Heart right ventricle (tissue), 16 donors: ENCODE data around the gene RAB8A. TPM values are rescaled to one million over a fixed set of nuclear protein-coding genes. Genes with fewer than 3 reads are reported as not detected.
"Not testable (repeated sequence)": the region's sequence is repeated elsewhere in the genome, so short reads cannot be mapped to it uniquely, and the experiment has no call there.

Experiments
- ATAC-seq, 8 donors: fragments of 200-7000 bp; cut with Tn5 transposase; one replicate each; pipeline ENCODE4 v1.9.1; 2020; ENCODE audit warnings: mild to moderate bottlenecking in 8 of 8, moderate library complexity in 8 of 8, moderate number of reproducible peaks in 1 of 8
- DNase-seq, 2 donors: peaks; one replicate each; pipeline ENCODE4 v3.0.0-alpha.2; 2020
- H3K27ac ChIP-seq, 10 donors: fragments of 200-600 bp; sonication (generic) in 2 of 10; one replicate each; pipeline versions ENCODE4 v1.5.0 to v1.8.0; 2020 to 2022; ENCODE audit warnings: mild to moderate bottlenecking in 3 of 10
- H3K27me3 ChIP-seq, 7 donors: fragments of 200-600 bp; one replicate each; pipeline ENCODE4 v1.8.0; 2021 to 2022; ENCODE audit warnings: mild to moderate bottlenecking in 2 of 7
- H3K36me3 ChIP-seq, 9 donors: fragments of 200-600 bp; sonication (generic) in 1 of 9; one replicate each; pipeline versions ENCODE4 v1.5.0 to v1.8.0; 2020 to 2022; ENCODE audit warnings: mild to moderate bottlenecking in 2 of 9
- H3K4me1 ChIP-seq, 9 donors: fragments of 200-600 bp; sonication (generic) in 1 of 9; one replicate each; pipeline versions ENCODE4 v1.5.0 to v1.8.0; 2020 to 2022; ENCODE audit warnings: mild to moderate bottlenecking in 4 of 9
- H3K4me3 ChIP-seq, 10 donors: fragments of 200-600 bp; sonication (generic) in 2 of 10; one replicate each; pipeline versions ENCODE4 v1.5.0 to v1.8.0; 2020 to 2022; ENCODE audit warnings: mild to moderate bottlenecking in 7 of 10, moderate library complexity in 2 of 10
- H3K9me3 ChIP-seq, 11 donors: fragments of 200-600 bp in 10 of 11; sonication (generic) in 2 of 11; one replicate each; pipeline versions ENCODE4 v1.5.0 to v1.8.0; 2013 to 2022; ENCODE audit warnings: mild to moderate bottlenecking in 2 of 11, control low read depth in 1 of 11, moderate library complexity in 1 of 11
- CTCF ChIP-seq, 9 donors: fragments of 200-600 bp; sonication (generic) in 2 of 9; IDR thresholded peaks; one replicate each; pipeline versions ENCODE4 v1.5.0 to v1.8.0; 2021 to 2022; ENCODE audit warnings: antibody characterized with exemption in 9 of 9, mild to moderate bottlenecking in 5 of 9, moderate library complexity in 1 of 9
- WGBS, 2 donors: extraction: QIAGEN DNeasy Blood & Tissue Kit; methylation state at CpG; one replicate each; pipeline ENCODE4 v1.1.7; 2013; ENCODE audit warnings: inconsistent platforms in 1 of 2; 5-methylcytosine and 5-hydroxymethylcytosine counted together
- intact Hi-C, 10 donors: fragments of 100-400 bp; cut with DNase I; formaldehyde crosslinking; loops; one replicate each; pipeline versions ENCODE4 v1.11.1 to v1.14.2; 2022
- polyA plus RNA-seq, 2 donors: library from polyadenylated mRNA; stranded (reverse); fragments of 200-250 nt; gene quantifications; one replicate each; pipeline ENCODE4 v1.2.3, GENCODE V29; 2013
- total RNA-seq, 10 donors: library from RNA; stranded (reverse); fragmentation: NEBNext Ultra II Directional in 3 of 10; extraction: Animal tissue kit (Norgen Biotek cat#: 25700) in 3 of 10; gene quantifications; one replicate each; pipeline versions ENCODE4 v1.2.1 to v1.2.4, GENCODE V29; 2021 to 2023
- donor health status: Arrhythmogenic right ventricular cardiomyopathy.
- donor health status: ischemic (EF 13 %, LVEDD 7.1; RV severe dilation, severe dysfunction).
- donor health status: healthy with polysubstance abuse.
- donor health status: DM: no; HTN: yes; CAD: no.
- donor health status: DM: no; HTN: no; CAD: no.
- donor health status: ischemic (EF 25% LVEDD 6.9; RV normal size, moderate dysfunction).
- donor health status: ischemic (EF 25% LVEDD 5.7; RV mildly dilated, moderate dysfunction).
- donor health status: healthy.
- donor health status: DM: yes; HTN: yes; CAD: no.
- donor health status: Ischemic cardiomyopathy.
- donor health status: ischemic (EF 35%, LVEDD 5.7; RV mildly dilated, moderate dysfunction).
- donor health status: nonischemic (EF 11% LVEDD 7.7; RV severe dilation, severe dysfunction).
- donor health status: DM: yes; HTN: yes; CAD: no.
- donor health status: PGD.
- donor health status: ischemic (EF 29% LVEDD 5.4; RV normal size, mild dysfunction).
- donor health status: nonischemic (EF 23%, LVEDD 6.1; RV moderate dilation, normal function).

The RAB8A gene
- total and polyA plus RNA-seq, 12 donors = 12.1 to 47.4 (median 19.5) TPM

- intact Hi-C loops = loop anchor here in 3 of 10 donors (10.0 kb wide), 2 partner anchors 51 to 69 kb away; partner anchors contain the start of gene FAM32A (in 1 of the 3)
- no peak for ATAC-seq
- H3K4me1 ChIP-seq = peaks cover 10 to 85% (median 23%) of the 10 kb centered on the region in 9 donors
These were observed 4.4 kb downstream of the RAB8A start for GRCh38 chr19:16116067-16116466.

GRCh38 chr19:16117594-16118033, 5.9 kb downstream of the RAB8A start:
- H3K36me3 ChIP-seq = peaks cover 3 to 83% (median 39%) of the 10 kb centered on the region in 9 donors
- no peaks in the 10 kb centered on the region for H3K9me3 ChIP-seq
- 89 to 92% methylated on average over 11 of the region's 11 CpGs for WGBS, 2 donors
- H3K27ac ChIP-seq = peak overlapping the region in 1 of 10 donors; percentile 87
- ATAC-seq = peak in 1 of 8 donors; percentile 25
- H3K27me3 ChIP-seq = no peaks in the 10 kb centered on the region
- DNase-seq = no peak
- H3K4me3 ChIP-seq = no peak overlapping the region
- peaks cover 4 to 76% (median 15%) of the 10 kb centered on the region in 9 donors for H3K4me1 ChIP-seq
- intact Hi-C loops = loop anchor here in 3 of 10 donors (10.0 kb wide), 2 partner anchors 53 to 67 kb away; partner anchors contain the start of gene FAM32A (in 1 of the 3)
- no peak for TF ChIP-seq CTCF (IDR thresholded peaks at IDR 0.05)

More at GRCh38 chr19:16116067-16116466, 4.4 kb downstream of the RAB8A start:
- peak overlapping the region in 1 of 10 donors; percentile 38 for H3K27ac ChIP-seq
- WGBS, 2 donors = 59 to 69% methylated on average over 4 of the region's 4 CpGs
- no peak overlapping the region for H3K4me3 ChIP-seq
- no peak for TF ChIP-seq CTCF (IDR thresholded peaks at IDR 0.05)
- no peak for DNase-seq
- H3K36me3 ChIP-seq = peaks cover 0 to 67% (median 24%) of the 10 kb centered on the region in 9 donors
- H3K27me3 ChIP-seq = no peaks in the 10 kb centered on the region
- no peaks in the 10 kb centered on the region for H3K9me3 ChIP-seq

GRCh38 chr19:16118489-16119033, 6.9 kb downstream of the RAB8A start:
- H3K27ac ChIP-seq = peak overlapping the region in 2 of 10 donors; percentile 41 to 87
- peak overlapping the region in 1 of 10 donors; percentile 7 for H3K4me3 ChIP-seq
- 84 to 85% methylated on average over 12 of the region's 12 CpGs for WGBS, 2 donors
- no peaks in the 10 kb centered on the region for H3K27me3 ChIP-seq
- intact Hi-C loops = loop anchor here in 3 of 10 donors (10.0 kb wide), 2 partner anchors 54 to 66 kb away; partner anchors contain the start of gene FAM32A (in 1 of the 3)
- H3K9me3 ChIP-seq = no peaks in the 10 kb centered on the region
- peaks cover 5 to 85% (median 40%) of the 10 kb centered on the region in 9 donors for H3K36me3 ChIP-seq
- TF ChIP-seq CTCF (IDR thresholded peaks at IDR 0.05) = no peak
- H3K4me1 ChIP-seq = peaks cover 0 to 66% (median 6%) of the 10 kb centered on the region in 9 donors
- ATAC-seq = peak in 7 of 8 donors; percentile 25 to 74 (median 39)
- peak in 1 of 2 donors; percentile 18 for DNase-seq

- Histone ChIP-seq H3K4me3 (peak overlapping the region in 1 of 10 donors; percentile 7), H3K36me3 (peaks cover 5 to 87% (median 41%) of the 10 kb centered on the region in 9 donors), H3K4me1 (peaks cover 0 to 59% (median 3%) of the 10 kb centered on the region in 9 donors), H3K27ac (peak overlapping the region in 2 of 10 donors; percentile 41 to 87)
- H3K9me3 ChIP-seq, DNase-seq, H3K27me3 ChIP-seq: not testable (repeated sequence)
- 90 to 93% methylated on average over 19 of the region's 19 CpGs for WGBS, 2 donors
- intact Hi-C loops = loop anchor here in 3 of 10 donors (10.0 kb wide), 2 partner anchors 54 to 66 kb away; partner anchors contain the start of gene FAM32A (in 1 of the 3)
- peak in 1 of 8 donors; percentile 13 for ATAC-seq
These were observed 7.6 kb downstream of the RAB8A start for GRCh38 chr19:16119075-16119857.
